NCI-H526 (cell line): ENCODE measurements around the gene LPAR5.
"Not testable (repeated sequence)": the region's sequence is repeated elsewhere in the genome, so short reads cannot be mapped to it uniquely, and the experiment has no call there.

Source experiments
- DNase-seq, 2 experiments: peaks; one replicate each; lab custom pipeline; 2025; lab: John Stamatoyannopoulos, UW

LPAR5 gene

GRCh38 chr12:6606331-6607131 lies 29.2 kb downstream of the LPAR5 start:
- peak in 1 of 2 experiments; percentile 48 for DNase-seq

GRCh38 chr12:6605421-6606330 lies 30.1 kb downstream of the LPAR5 start:
- peak in 1 of 2 experiments; percentile 41 for DNase-seq

DNA sequence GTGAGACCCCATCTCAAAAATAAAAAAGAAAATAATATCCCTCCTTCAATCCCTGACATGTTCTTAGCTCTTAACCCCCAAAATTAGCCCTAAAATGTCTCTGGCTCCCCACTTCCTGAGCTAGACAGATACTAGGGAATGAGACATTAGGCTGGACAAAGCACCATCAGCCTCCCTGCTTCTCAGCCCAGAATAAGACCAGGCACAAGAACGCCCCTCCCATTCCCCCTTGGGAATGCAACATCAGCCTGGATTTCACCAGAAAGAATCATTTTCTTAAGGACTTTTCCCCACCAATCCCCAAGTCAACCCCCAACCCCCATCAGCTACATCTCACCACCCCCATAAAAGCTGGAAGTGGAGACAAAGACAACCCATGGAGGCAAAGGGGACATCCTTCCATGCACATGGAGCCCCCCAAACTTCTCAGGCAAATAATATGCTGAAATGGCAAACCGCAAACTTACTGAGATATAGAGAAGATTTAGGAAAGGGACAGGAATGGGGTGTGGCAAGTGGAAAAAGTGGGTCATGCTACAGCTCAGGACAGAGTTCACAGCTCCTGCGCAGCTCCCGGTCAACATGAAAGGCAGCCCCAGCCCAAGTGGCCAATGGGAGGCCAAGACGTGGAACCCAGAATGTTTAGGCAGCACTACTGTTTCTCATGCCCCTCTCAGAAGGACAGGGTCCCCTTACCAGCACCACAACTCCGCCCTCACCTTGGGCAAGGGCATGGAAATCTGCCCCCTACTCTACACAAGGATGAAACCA lies 31.3 kb downstream of the LPAR5 start:
- no peak for DNase-seq

GRCh38 chr12:6603095-6603567 lies 32.6 kb downstream of the LPAR5 start:
- DNase-seq, result peak in 1 of 2 experiments; percentile 9

- no peak for DNase-seq
Observed at GRCh38 chr12:6602526-6602925, 33.2 kb downstream of the LPAR5 start.

- not testable (repeated sequence) for DNase-seq
Observed at GRCh38 chr12:6595673-6596072, 40.1 kb downstream of the LPAR5 start.

GRCh38 chr12:6592087-6592486 lies 43.7 kb downstream of the LPAR5 start:
- DNase-seq, result no peak

DNA sequence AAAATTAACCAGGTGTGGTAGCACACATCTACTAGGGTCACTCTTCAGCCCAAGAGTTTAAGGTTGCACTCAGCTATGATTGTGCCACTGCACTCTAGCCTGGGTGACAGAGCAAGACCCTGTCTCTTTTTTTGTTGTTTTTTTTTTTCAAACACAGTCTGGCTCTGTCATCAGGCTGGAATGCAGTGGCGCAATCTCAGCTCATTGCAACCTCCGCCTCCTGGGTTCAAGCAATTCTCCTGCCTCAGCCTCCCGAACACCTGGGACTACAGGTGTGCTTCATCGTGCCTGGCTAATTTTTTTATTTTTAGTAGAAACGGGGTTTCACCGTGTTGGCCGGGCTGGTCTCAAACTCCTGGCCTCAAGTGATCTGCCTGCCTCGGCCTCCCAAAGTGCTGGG lies 49.2 kb downstream of the LPAR5 start:
- DNase-seq, result not testable (repeated sequence)

- DNase-seq, result no peak
Observed at GRCh38 chr12:6584293-6584692, 51.5 kb downstream of the LPAR5 start.

DNA sequence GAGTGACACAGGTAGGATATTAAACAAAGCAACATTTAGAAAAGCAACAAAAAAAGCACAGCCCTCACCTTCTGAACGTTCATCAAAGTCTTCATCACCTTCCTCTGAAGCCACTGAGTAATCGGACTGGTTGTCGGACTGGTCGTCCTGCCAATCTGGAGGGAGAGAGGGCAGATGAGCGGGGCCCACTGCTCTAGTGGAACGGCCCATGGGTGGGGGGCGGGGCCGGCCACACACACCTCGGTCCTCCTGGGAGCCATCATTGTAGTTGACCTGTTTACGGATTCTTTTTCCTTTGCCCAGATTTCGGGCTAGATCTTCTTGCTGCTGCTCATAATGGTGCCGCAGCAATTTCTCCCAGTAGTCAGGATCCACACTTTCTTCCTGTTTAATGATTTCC lies 52.8 kb downstream of the LPAR5 start:
- DNase-seq, result no peak

- DNase-seq, result no peak
Observed at GRCh38 chr12:6582196-6582595, 53.6 kb downstream of the LPAR5 start.

DNA sequence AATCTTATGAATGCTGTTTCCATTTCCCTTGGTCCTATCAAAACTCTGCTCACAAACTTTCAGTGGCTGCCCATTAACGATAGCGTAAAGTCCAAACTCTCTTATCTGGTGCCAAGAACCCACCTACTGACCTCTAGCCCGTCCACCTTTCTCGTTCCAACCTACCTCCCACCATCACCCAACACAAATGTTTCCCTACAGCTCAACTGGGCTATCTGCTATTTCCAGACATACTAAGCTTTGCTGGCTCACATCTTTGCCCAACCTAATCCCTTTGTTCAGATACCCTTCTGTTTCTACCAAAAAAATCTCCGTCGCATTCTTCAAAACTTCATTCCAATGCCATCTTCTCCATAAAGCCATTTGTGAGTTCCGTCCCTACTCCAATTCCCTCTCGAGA lies 60.1 kb downstream of the LPAR5 start:
- DNase-seq, result no peak

DNA sequence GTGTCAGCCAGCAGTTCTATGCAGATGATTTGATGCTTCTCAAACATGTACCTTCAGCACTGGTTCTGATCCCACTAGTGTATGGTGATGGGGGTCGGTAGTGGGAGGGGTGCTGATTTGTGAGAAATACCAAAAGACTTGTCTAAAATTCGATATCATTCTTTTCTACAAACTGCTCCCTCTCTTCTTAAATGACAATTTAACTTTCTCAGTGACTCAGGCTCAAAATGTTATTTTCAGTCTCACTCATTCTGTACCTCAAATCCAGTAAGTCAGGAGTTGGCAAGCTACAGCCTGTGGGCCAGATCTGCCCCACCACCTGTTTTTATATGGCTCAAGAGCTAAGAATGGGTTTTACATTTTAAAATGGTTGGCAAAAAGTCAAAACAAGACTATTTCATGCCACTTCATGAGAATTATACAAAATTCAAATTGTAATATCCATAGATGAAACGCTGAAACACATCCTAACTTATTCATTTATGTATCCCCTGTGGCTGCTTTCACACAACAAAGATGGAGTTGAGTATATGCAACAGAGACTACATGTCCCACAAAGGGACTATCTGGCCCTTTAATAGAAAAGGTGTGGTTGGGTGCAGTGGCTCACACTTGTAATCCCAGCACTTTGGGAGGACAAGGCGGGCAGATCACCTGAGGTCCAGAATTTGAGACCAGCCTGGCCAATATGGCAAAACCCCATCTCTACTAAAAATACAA lies 61.0 kb downstream of the LPAR5 start:
- no peak for DNase-seq

DNA sequence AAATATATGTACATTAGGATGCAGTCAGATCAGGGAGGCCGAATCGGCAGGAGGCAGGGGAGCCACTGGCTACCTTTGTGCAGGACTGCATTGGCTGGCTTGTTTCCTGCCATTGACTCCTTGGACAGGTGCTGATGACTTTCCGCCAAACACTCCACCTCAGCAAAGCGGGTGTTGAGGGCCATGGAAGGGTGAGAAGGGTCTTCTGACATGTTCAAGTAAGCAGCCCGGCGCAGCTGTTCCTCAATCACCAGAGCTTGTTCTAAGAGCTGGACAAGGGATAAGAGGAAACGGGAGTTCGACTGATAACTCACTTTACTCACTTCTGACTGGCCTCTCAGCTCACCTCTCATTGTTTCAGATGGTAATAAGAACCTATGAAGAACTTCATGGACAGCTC lies 62.8 kb downstream of the LPAR5 start:
- DNase-seq, result no peak

- peak in 1 of 2 experiments; percentile 59 for DNase-seq
Observed at GRCh38 chr12:6570264-6570887, 65.4 kb downstream of the LPAR5 start.

- DNase-seq, result no peak
Observed at GRCh38 chr12:6569786-6570185, 66.0 kb downstream of the LPAR5 start.

GRCh38 chr12:6569312-6569711 lies 66.4 kb downstream of the LPAR5 start:
- no peak for DNase-seq
